HepG2 (cell line): Measurements from ENCODE around the gene DGKG. TPM values are rescaled to one million over a fixed set of nuclear protein-coding genes. Genes with fewer than 3 reads are reported as not detected.

Source experiments
- ARNTL ChIP-seq: sonication (generic); formaldehyde crosslinking; IDR thresholded peaks from 2 replicates; pipeline ENCODE4 v1.4.0; 2020; ENCODE audit warnings: mild to moderate bottlenecking, missing genetic modification reagents
- FOSL2 ChIP-seq: sonication (generic); formaldehyde crosslinking; IDR thresholded peaks from 2 replicates; pipeline ENCODE4 v1.4.0; 2020; ENCODE audit warnings: missing genetic modification reagents
- FOXC1 ChIP-seq: sonication (generic); formaldehyde crosslinking; IDR thresholded peaks from 2 replicates; pipeline ENCODE4 v1.8.0; 2022; ENCODE audit warnings: mild to moderate bottlenecking, missing genetic modification reagents, borderline replicate concordance
- GFI1 ChIP-seq: sonication (generic); formaldehyde crosslinking; IDR thresholded peaks from 2 replicates; pipeline ENCODE4 v1.5.0; 2020; ENCODE audit warnings: missing genetic modification reagents, mild to moderate bottlenecking, borderline replicate concordance
- HDAC1 ChIP-seq: sonication (generic); formaldehyde crosslinking; IDR thresholded peaks from 2 replicates; pipeline ENCODE4 v1.5.1; 2020; ENCODE audit warnings: mild to moderate bottlenecking, missing genetic modification reagents
- RBM22 ChIP-seq: fragments of 200-400 bp; formaldehyde crosslinking; optimal IDR thresholded peaks from 2 replicates; pipeline ENCODE3; 2017; ENCODE audit warnings: mild to moderate bottlenecking, low read length, moderate library complexity
- STAG1 ChIP-seq: sonication (generic); formaldehyde crosslinking; IDR thresholded peaks from 2 replicates; pipeline ENCODE4 v1.4.0; 2020; ENCODE audit warnings: missing genetic modification reagents
- ZHX2 ChIP-seq, 2 experiments: sonication (generic) in 1 of 2; formaldehyde crosslinking in 1 of 2; IDR thresholded peaks; 2 replicates each; pipeline versions ENCODE4 v1.6.1 to v1.9.0; 2014 to 2022; ENCODE audit warnings: antibody characterized with exemption in 1 of 2, borderline replicate concordance in 1 of 2, inconsistent platforms in 1 of 2, low read depth in 1 of 2, missing genetic modification reagents in 1 of 2
- ZNF234 ChIP-seq: sonication (generic); formaldehyde crosslinking; conservative IDR thresholded peaks from 2 replicates; pipeline ENCODE4 v1.5.1; 2020; ENCODE audit warnings: mild to moderate bottlenecking, missing genetic modification reagents
- ZNF430 ChIP-seq: sonication (generic); formaldehyde crosslinking; IDR thresholded peaks from 2 replicates; pipeline ENCODE4 v1.9.0; 2021; ENCODE audit warnings: mild to moderate bottlenecking, missing genetic modification reagents
- ZSCAN21 ChIP-seq: sonication (generic); formaldehyde crosslinking; IDR thresholded peaks from 2 replicates; pipeline ENCODE4 v1.8.0; 2022; ENCODE audit warnings: mild to moderate bottlenecking, missing genetic modification reagents, moderate library complexity, borderline replicate concordance
- ZSCAN22 ChIP-seq: sonication (generic); formaldehyde crosslinking; IDR thresholded peaks from 2 replicates; pipeline ENCODE4 v1.4.0; 2020; ENCODE audit warnings: mild to moderate bottlenecking, missing genetic modification reagents
- polyA plus RNA-seq, 8 experiments: library from polyadenylated mRNA; depleted of rRNA in 3 of 8; stranded (reverse) in 7 of 8; unstranded in 1 of 8; fragments of >200 nt; fragmentation: Illumina TruSeq in 4 of 8; extraction: Trizol in 4 of 8; gene quantifications; 2 replicates each; pipeline versions ENCODE4 v1.2.1 to v1.2.3, GENCODE V29; 2011 to 2016; ENCODE audit warnings: low read depth in 4 of 8, missing spikeins in 1 of 8, mixed read lengths in 1 of 8; ENCODE audit not compliant: insufficient read depth in 1 of 8
- total RNA-seq, 5 experiments: library from RNA; depleted of rRNA; stranded (reverse); fragments of >200 nt; fragmentation: Illumina TruSeq; extraction: Trizol; gene quantifications; 2 replicates each; pipeline ENCODE4 v1.2.3, GENCODE V29; 2016; ENCODE audit warnings: low read depth in 1 of 5
- TF ChIP-seq, protein P1 (sequence below): IDR thresholded peaks from 2 replicates; pipeline ENCODE4 v1.6.1; 2016; ENCODE audit warnings: low read depth
- TF ChIP-seq, protein P2 (sequence below): sonication (generic); formaldehyde crosslinking; IDR thresholded peaks from 2 replicates; pipeline ENCODE4 v1.4.0; 2020; ENCODE audit warnings: missing genetic modification reagents
- TF ChIP-seq, protein P3 (sequence below): sonication (generic); formaldehyde crosslinking; IDR thresholded peaks from 2 replicates; pipeline ENCODE4 v1.8.1; 2023; ENCODE audit warnings: mild to moderate bottlenecking, missing genetic modification reagents, borderline replicate concordance
- TF ChIP-seq, protein P4 (sequence below): sonication (generic); formaldehyde crosslinking; IDR thresholded peaks from 2 replicates; pipeline ENCODE4 v1.8.1; 2023; ENCODE audit warnings: mild to moderate bottlenecking, missing genetic modification reagents

The DGKG gene
- total and polyA plus RNA-seq, 2 of the 13 experiments (the other 11 are each of a cell fraction or from before 2014, with no cell fraction given) = 3.8 to 6.2 TPM

DNA sequence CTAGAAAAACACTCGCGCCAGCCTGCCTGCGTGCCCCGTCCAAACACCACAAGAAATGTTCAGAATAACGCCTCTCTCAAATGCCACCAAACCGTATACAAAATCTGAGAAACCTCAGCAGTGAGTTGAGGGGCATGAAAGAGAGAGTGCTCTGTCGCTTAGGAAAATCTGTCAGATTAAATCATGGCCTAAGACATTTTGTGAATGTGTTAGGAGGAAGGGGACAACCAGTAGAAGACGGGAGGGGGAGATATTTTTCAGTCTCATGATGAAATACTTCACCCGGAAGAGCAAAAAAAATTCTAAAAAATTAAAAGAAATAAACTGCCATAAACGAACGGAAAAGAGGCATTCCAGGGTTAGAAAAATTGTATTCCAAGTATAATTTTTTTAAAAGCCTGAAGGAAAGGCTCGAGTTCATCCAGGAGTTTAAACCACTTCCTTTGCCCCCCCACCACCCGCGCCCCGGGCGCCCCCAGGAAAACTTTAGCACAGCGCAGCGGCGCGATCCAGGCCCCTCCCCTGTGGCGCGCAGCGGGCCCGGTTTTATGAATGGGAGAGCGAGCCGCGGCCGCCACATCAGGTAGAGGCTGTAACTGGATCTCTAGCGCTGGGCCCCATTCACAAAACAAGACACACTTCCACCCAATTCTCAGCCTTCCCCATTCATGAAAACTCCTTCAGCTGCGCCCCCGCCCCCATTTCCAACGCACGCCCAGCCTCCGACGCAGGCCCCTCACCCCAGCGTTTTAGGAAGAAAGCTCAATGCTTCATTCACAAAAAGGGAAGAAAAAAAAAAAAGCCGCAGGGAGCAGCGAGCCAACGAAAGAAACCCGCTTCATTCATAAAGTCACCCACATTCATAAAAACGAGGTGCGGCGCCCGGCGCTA is 254.6 kb downstream of the DGKG start (continued):
- TF ChIP-seq ZHX2 (IDR thresholded peaks at IDR 0.05; ENCODE audit: low read depth) (no peak), ZHX2 (CRISPR knock-in tag; IDR thresholded peaks at IDR 0.05; ENCODE audit: borderline replicate concordance) (no peak), ZSCAN22 (CRISPR knock-in tag) (no peak), STAG1 (CRISPR knock-in tag) (no peak), FOXC1 (no peak), RBM22 (no peak), ZNF430 (no peak), ZNF234 (CRISPR knock-in tag) (no peak), GFI1 (CRISPR knock-in tag) (no peak), ARNTL (CRISPR knock-in tag) (no peak), HDAC1 (CRISPR knock-in tag) (peak; percentile 55), FOSL2 (CRISPR knock-in tag) (peak; percentile 29; the same call in 1 of the 2 replicates), ZSCAN21 (CRISPR knock-in tag) (no peak)
- TF ChIP-seq, protein P1, sequence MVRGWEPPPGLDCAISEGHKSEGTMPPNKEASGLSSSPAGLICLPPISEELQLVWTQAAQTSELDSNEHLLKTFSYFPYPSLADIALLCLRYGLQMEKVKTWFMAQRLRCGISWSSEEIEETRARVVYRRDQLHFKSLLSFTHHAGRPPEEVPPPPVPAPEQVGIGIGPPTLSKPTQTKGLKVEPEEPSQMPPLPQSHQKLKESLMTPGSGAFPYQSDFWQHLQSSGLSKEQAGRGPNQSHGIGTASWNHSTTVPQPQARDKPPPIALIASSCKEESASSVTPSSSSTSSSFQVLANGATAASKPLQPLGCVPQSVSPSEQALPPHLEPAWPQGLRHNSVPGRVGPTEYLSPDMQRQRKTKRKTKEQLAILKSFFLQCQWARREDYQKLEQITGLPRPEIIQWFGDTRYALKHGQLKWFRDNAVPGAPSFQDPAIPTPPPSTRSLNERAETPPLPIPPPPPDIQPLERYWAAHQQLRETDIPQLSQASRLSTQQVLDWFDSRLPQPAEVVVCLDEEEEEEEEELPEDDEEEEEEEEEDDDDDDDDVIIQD (CRISPR knock-in tag) = no peak
- TF ChIP-seq, protein P2, sequence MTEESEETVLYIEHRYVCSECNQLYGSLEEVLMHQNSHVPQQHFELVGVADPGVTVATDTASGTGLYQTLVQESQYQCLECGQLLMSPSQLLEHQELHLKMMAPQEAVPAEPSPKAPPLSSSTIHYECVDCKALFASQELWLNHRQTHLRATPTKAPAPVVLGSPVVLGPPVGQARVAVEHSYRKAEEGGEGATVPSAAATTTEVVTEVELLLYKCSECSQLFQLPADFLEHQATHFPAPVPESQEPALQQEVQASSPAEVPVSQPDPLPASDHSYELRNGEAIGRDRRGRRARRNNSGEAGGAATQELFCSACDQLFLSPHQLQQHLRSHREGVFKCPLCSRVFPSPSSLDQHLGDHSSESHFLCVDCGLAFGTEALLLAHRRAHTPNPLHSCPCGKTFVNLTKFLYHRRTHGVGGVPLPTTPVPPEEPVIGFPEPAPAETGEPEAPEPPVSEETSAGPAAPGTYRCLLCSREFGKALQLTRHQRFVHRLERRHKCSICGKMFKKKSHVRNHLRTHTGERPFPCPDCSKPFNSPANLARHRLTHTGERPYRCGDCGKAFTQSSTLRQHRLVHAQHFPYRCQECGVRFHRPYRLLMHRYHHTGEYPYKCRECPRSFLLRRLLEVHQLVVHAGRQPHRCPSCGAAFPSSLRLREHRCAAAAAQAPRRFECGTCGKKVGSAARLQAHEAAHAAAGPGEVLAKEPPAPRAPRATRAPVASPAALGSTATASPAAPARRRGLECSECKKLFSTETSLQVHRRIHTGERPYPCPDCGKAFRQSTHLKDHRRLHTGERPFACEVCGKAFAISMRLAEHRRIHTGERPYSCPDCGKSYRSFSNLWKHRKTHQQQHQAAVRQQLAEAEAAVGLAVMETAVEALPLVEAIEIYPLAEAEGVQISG = 0 out of 2 replicates have a peak, but pooled peaks have one; percentile 26
- TF ChIP-seq, protein P3, sequence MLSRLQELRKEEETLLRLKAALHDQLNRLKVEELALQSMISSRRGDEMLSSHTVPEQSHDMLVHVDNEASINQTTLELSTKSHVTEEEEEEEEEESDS = no peak
- TF ChIP-seq, protein P4, sequence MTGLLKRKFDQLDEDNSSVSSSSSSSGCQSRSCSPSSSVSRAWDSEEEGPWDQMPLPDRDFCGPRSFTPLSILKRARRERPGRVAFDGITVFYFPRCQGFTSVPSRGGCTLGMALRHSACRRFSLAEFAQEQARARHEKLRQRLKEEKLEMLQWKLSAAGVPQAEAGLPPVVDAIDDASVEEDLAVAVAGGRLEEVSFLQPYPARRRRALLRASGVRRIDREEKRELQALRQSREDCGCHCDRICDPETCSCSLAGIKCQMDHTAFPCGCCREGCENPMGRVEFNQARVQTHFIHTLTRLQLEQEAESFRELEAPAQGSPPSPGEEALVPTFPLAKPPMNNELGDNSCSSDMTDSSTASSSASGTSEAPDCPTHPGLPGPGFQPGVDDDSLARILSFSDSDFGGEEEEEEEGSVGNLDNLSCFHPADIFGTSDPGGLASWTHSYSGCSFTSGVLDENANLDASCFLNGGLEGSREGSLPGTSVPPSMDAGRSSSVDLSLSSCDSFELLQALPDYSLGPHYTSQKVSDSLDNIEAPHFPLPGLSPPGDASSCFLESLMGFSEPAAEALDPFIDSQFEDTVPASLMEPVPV (CRISPR knock-in tag) = no peak
